DND-41 (cell line): ENCODE results near the gene PHTF1.
A peak's percentile ranks its signal among the peaks of the same experiment; 100 is the strongest.

Experiments
- ATAC-seq: fragments of 200-7000 bp; cut with Tn5 transposase; 3 replicates; pipeline ENCODE4 v1.9.1; 2021; ENCODE audit warnings: low read depth; ENCODE audit not compliant: insufficient read depth
- DNase-seq: peaks from one replicate; pipeline ENCODE4 v3.0.0-alpha.2; 2020
- H2AFZ ChIP-seq: 2 replicates; pipeline ENCODE4 v1.6.0; 2012; ENCODE audit warnings: low read depth, low read length
- H3K27ac ChIP-seq: 2 replicates; pipeline ENCODE4 v1.5.1; 2012; ENCODE audit warnings: low read length, inconsistent platforms
- H3K27me3 ChIP-seq: fragments of 200-600 bp; sonication (generic); 2 replicates; pipeline ENCODE4 v1.6.0; 2012; ENCODE audit warnings: low read length, mild to moderate bottlenecking, inconsistent platforms; ENCODE audit not compliant: insufficient read depth, poor library complexity
- H3K36me3 ChIP-seq: 2 replicates; pipeline ENCODE4 v1.5.1; 2012; ENCODE audit warnings: low read length, inconsistent platforms; ENCODE audit not compliant: insufficient read depth
- H3K4me1 ChIP-seq: 2 replicates; pipeline ENCODE4 v1.5.1; 2012; ENCODE audit warnings: mild to moderate bottlenecking, low read length; ENCODE audit not compliant: insufficient read depth
- H3K4me2 ChIP-seq: 2 replicates; pipeline ENCODE4 v1.6.0; 2012; ENCODE audit warnings: mild to moderate bottlenecking, moderate library complexity, low read length, inconsistent platforms; ENCODE audit not compliant: insufficient read depth
- H3K4me3 ChIP-seq, 2 experiments: fragments of 200-600 bp in 1 of 2; shearing (Covaris generic) in 1 of 2; 2 replicates each; pipeline ENCODE4 v1.5.1; 2012 to 2016; ENCODE audit warnings: inconsistent platforms in 2 of 2, low read length in 2 of 2, mild to moderate bottlenecking in 2 of 2, low read depth in 1 of 2, moderate library complexity in 1 of 2
- H3K79me2 ChIP-seq: 2 replicates; pipeline ENCODE4 v1.6.0; 2012; ENCODE audit warnings: low read length, inconsistent platforms; ENCODE audit not compliant: insufficient read depth
- H3K9ac ChIP-seq: 2 replicates; pipeline ENCODE4 v1.6.0; 2012; ENCODE audit warnings: low read depth, mild to moderate bottlenecking, inconsistent platforms, low read length, moderate library complexity
- H3K9me3 ChIP-seq: 2 replicates; pipeline ENCODE4 v1.5.1; 2012; ENCODE audit warnings: low read length, moderate library complexity, mild to moderate bottlenecking, inconsistent platforms; ENCODE audit not compliant: insufficient read depth, severe bottlenecking
- H4K20me1 ChIP-seq: 2 replicates; pipeline ENCODE4 v1.6.0; 2012; ENCODE audit warnings: low read length; ENCODE audit not compliant: insufficient read depth
- EZH2 ChIP-seq: IDR thresholded peaks from 3 replicates; pipeline ENCODE4 v1.6.1; 2012; ENCODE audit warnings: borderline replicate concordance, low read depth, mild to moderate bottlenecking, moderate library complexity, low read length, inconsistent platforms; ENCODE audit not compliant: severe bottlenecking
- TF ChIP-seq, protein P1 (sequence below): IDR thresholded peaks from 2 replicates; pipeline ENCODE4 v1.5.1; 2012; ENCODE audit warnings: borderline replicate concordance, low read length, moderate library complexity, mild to moderate bottlenecking; ENCODE audit not compliant: poor library complexity, severe bottlenecking; ENCODE audit errors: extremely low read depth

Gene PHTF1

DNA sequence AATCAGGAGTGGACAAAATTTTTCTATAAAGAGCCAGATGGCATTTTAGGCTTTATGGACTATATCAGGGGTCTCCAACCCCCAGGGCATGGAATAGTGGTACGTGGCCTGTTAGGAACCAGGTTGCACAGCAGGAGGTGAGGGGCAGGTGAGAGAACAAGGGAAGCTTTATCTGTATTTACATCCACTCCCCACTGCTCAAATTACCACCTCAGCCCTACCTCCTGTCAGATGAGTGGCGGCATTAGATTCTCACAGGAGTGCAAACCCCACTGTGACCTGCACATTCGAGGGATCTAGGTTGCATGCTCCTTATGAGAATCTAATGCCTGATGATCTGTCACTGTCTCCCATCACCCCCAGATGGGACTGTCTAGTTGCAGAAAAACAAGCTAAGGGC lies 13.9 kb downstream of the PHTF1 start:
- no peak overlapping the region for H3K9ac ChIP-seq
- ATAC-seq (no peak), DNase-seq (no peak)
- no peaks in the 10 kb centered on the region for H3K4me1 ChIP-seq
- H3K27ac ChIP-seq, result no peak overlapping the region
- H3K4me3 ChIP-seq, result no peak overlapping the region
- H2AFZ ChIP-seq, result no peak overlapping the region
- TF ChIP-seq, protein P1, sequence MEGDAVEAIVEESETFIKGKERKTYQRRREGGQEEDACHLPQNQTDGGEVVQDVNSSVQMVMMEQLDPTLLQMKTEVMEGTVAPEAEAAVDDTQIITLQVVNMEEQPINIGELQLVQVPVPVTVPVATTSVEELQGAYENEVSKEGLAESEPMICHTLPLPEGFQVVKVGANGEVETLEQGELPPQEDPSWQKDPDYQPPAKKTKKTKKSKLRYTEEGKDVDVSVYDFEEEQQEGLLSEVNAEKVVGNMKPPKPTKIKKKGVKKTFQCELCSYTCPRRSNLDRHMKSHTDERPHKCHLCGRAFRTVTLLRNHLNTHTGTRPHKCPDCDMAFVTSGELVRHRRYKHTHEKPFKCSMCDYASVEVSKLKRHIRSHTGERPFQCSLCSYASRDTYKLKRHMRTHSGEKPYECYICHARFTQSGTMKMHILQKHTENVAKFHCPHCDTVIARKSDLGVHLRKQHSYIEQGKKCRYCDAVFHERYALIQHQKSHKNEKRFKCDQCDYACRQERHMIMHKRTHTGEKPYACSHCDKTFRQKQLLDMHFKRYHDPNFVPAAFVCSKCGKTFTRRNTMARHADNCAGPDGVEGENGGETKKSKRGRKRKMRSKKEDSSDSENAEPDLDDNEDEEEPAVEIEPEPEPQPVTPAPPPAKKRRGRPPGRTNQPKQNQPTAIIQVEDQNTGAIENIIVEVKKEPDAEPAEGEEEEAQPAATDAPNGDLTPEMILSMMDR, result no peak
- TF ChIP-seq EZH2, result no peak
- no peaks in the 10 kb centered on the region for H3K27me3 ChIP-seq
- no peaks in the 10 kb centered on the region for H3K9me3 ChIP-seq
- no peaks in the 10 kb centered on the region for H4K20me1 ChIP-seq
- H3K79me2 ChIP-seq, result no peaks in the 10 kb centered on the region
- no peak overlapping the region for H3K4me2 ChIP-seq
- peaks cover 32% of the 10 kb centered on the region; the same call in 1 of the 2 replicates for H3K36me3 ChIP-seq

DNA sequence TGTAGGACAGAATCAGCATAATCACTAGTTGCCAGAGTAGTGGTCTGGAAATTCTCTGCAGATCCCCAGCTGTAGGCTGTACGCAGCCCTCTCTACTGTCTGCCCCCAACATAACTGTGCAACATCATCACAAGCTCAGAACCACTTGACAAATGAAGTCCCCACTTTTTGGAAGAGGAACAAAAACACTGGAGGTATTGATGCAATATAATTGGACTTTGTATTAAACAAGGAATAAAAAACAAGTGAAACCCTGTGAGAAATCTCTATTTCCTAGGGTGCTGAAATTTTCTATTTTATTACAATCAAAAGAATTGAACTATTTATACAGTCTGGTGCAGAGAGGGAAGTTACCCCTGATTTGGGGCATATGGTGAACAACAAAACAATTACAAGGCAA lies 15.2 kb downstream of the PHTF1 start:
- TF ChIP-seq, protein P1, result no peak
- TF ChIP-seq EZH2, result no peak
- DNase-seq, result no peak
- H3K9ac ChIP-seq, result no peak overlapping the region
- no peaks in the 10 kb centered on the region for H3K79me2 ChIP-seq
- no peak overlapping the region for H3K4me2 ChIP-seq
- no peaks in the 10 kb centered on the region for H4K20me1 ChIP-seq
- H3K9me3 ChIP-seq, result no peaks in the 10 kb centered on the region
- ATAC-seq, result no peak
- H3K4me1 ChIP-seq, result no peaks in the 10 kb centered on the region
- H2AFZ ChIP-seq, result no peak overlapping the region
- peaks cover 24% of the 10 kb centered on the region; the same call in 1 of the 2 replicates for H3K36me3 ChIP-seq
- H3K27me3 ChIP-seq, result no peaks in the 10 kb centered on the region
- no peak overlapping the region for H3K27ac ChIP-seq
- H3K4me3 ChIP-seq, result no peak overlapping the region

DNA sequence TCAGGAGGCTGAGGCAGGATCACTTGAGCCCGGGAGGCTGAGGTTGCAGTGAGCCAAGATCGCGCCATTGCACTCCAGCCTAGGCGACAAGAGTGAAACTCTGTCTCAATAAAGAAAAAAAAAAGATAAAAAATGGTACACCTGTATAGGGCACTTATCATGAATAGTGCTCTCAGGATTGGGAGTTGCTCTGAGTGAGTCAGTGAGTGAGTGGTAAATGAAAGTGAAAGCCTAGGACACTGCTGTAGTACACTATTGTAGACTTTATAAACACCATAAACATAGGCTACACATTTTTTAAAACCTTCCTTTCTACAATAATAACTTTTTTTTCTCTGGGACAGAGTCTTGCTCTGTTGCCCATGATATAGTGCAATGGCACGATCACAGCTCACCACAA lies 16.8 kb downstream of the PHTF1 start:
- no peaks in the 10 kb centered on the region for H3K4me1 ChIP-seq
- H3K9ac ChIP-seq, result no peak overlapping the region
- TF ChIP-seq, protein P1, result no peak
- no peak for TF ChIP-seq EZH2
- H3K27ac ChIP-seq, result no peak overlapping the region
- peaks cover 28% of the 10 kb centered on the region for H3K36me3 ChIP-seq
- DNase-seq, result no peak
- H3K4me3 ChIP-seq, result no peak overlapping the region
- H3K9me3 ChIP-seq, result no peaks in the 10 kb centered on the region
- no peaks in the 10 kb centered on the region for H4K20me1 ChIP-seq
- no peaks in the 10 kb centered on the region for H3K79me2 ChIP-seq
- H2AFZ ChIP-seq, result no peak overlapping the region
- peak; percentile 57; the same call in 1 of the 3 replicates for ATAC-seq
- H3K27me3 ChIP-seq, result no peaks in the 10 kb centered on the region
- no peak overlapping the region for H3K4me2 ChIP-seq

DNA sequence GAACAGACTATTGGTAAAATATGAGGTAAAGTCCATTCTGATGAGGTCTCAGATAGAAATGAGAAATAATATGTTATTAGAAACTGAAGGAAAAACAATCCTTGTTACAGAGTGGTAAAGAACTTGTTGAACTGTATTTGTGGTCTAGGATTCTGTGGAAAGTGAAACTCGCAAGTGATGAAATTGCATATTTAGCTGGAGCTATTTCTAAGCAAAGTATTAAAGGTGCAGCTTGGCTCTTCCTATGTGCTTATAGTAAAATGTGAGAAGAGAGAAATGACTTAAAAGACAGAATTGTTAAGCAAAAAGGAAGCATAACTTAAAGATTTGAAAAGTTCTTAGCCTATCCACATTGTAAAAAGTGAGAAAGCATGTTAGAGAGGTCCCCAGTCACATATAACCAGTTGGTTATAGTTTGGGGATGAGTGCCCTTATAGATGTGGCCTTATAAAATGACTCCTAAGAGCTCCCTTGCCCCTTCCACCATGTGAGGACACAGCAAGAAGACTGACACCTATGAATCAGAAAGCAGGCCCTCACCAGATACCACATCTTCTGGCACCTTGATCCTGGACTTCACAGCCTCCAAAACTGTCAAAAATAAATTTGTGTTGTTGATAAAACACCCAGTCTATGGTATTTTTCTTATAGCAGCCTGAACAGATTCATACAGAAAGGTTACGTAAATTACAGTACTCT lies 24.8 kb downstream of the PHTF1 start:
- TF ChIP-seq EZH2, result no peak
- TF ChIP-seq, protein P1, result no peak
- H3K9ac ChIP-seq, result no peak overlapping the region
- H3K36me3 ChIP-seq, result peaks cover 44% of the 10 kb centered on the region
- no peaks in the 10 kb centered on the region for H3K4me1 ChIP-seq
- H3K27me3 ChIP-seq, result no peaks in the 10 kb centered on the region
- no peak for ATAC-seq
- H3K4me3 ChIP-seq, result no peak overlapping the region
- H3K27ac ChIP-seq, result no peak overlapping the region
- H3K9me3 ChIP-seq, result no peaks in the 10 kb centered on the region
- DNase-seq, result no peak
- no peak overlapping the region for H2AFZ ChIP-seq
- no peaks in the 10 kb centered on the region for H4K20me1 ChIP-seq
- no peak overlapping the region for H3K4me2 ChIP-seq
- H3K79me2 ChIP-seq, result no peaks in the 10 kb centered on the region
